Esophagus squamous epithelium (tissue), 4 donors: ENCODE measurements around the gene GTF3C4.

Experiments
- CTCF ChIP-seq, 6 experiments: fragments of 450-650 bp in 4 of 6; fragments of 200-600 bp in 2 of 6; sonication (generic) in 2 of 6; IDR thresholded peaks; one replicate each; pipeline ENCODE4 v1.5.1; 2016 to 2019; ENCODE audit warnings: antibody characterized with exemption in 6 of 6, mild to moderate bottlenecking in 4 of 6, moderate library complexity in 4 of 6
- POLR2A ChIP-seq, 4 donors: fragments of 450-650 bp; IDR thresholded peaks; one replicate each; pipeline ENCODE4 v1.6.1; 2017; ENCODE audit warnings: antibody characterized with exemption in 4 of 4, mild to moderate bottlenecking in 4 of 4, moderate library complexity in 3 of 4

- TF ChIP-seq CTCF (IDR thresholded peaks at IDR 0.05): no peak
- TF ChIP-seq POLR2A (IDR thresholded peaks at IDR 0.05): no peak
Measured at GRCh38 chr9:132728497-132728896, 58.2 kb downstream of the GTF3C4 start.
